HG02763 (cell line): ENCODE results near the gene SPRY2.

Experiments
- ATAC-seq: cut with Tn5 transposase; IDR thresholded peaks from one replicate; pipeline ENCODE4 v1.9.1; 2021; ENCODE audit warnings: mild to moderate bottlenecking, moderate library complexity; ENCODE audit not compliant: unreplicated experiment

The SPRY2 gene

GRCh38 chr13:80314711-80315653 lies 25.9 kb downstream of the SPRY2 start:
- no peak for ATAC-seq

DNA sequence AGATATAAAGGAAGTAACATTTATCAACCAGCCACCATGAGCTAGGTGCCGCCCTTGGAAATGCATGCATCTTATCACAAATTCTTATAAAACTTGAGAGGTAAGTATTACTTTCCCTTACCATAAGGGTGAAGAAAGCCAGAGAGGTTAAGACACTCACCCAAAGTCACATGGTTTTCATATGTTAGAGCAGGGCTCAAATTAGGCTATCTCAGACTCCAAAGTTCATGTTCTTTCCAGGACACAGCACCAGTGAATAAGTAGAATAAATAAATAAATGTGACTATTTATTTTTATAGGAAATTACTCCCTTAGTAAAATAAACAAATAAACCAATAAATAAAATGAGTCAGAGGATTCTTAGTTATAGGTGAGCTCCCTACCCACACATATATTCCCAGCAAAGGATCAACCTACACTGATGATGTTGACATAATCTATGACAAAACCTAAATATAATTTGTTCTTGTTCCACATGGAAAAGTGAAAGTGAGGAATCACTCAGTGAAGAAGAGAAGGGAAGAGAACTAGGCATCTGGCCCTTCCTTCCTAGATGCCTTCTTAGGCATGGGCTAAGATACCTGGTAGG lies 27.2 kb downstream of the SPRY2 start:
- ATAC-seq = no peak

- no peak for ATAC-seq
Observed at GRCh38 chr13:80312967-80313366, 28.0 kb downstream of the SPRY2 start.

- no peak for ATAC-seq
Observed at GRCh38 chr13:80312012-80312704, 28.8 kb downstream of the SPRY2 start.

GRCh38 chr13:80309926-80310325 lies 31.0 kb downstream of the SPRY2 start:
- no peak for ATAC-seq

GRCh38 chr13:80307401-80307987 lies 33.4 kb downstream of the SPRY2 start:
- no peak for ATAC-seq

- ATAC-seq = no peak
Observed at GRCh38 chr13:80306337-80306972, 34.5 kb downstream of the SPRY2 start.

DNA sequence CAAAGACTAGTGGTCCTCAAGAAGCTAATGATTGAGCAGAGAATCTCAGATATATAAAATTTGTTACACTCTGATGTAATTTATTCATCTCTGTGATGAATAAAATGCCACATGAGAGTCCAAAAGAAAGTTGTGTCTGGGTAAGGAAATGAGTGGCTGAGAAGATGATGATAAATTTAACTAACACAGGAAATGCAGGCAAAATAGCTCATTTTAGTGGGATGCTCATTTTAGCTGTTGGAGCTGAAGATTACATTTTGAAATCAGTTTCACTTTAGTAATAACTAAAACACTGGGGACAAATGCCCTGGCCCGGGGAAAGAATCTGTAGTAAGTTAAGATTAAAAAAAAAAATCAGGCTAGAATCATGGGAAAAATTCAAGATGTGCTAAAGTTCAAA lies 35.2 kb downstream of the SPRY2 start:
- no peak for ATAC-seq

DNA sequence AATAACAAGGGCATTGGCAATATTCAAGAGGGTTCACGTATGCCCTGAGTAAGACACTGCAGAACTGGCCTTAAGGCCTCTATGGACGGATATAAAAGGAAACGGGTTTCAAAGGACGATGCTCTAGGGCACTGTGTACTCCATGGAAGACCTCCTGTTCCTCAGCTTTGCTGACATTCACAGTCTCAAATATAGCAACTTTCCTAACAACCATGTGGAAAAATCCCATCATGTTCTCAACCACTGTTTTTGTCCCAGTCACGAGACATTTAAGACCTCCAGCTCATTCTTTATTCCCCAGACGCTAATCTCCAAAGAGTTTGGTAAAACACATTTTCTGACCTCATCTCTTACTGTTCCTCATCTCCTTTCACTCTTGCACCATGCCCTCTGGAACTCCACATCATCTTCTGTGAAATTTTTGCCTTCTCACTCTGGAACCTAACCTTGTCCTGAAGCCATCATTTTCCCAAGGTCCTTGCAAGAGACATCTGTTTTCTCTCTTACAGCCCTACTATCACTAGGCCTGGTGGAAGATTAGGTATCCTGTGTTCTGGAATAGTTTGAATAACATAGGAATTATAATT lies 37.6 kb downstream of the SPRY2 start:
- no peak for ATAC-seq

GRCh38 chr13:80299046-80299445 lies 41.9 kb downstream of the SPRY2 start:
- no peak for ATAC-seq

DNA sequence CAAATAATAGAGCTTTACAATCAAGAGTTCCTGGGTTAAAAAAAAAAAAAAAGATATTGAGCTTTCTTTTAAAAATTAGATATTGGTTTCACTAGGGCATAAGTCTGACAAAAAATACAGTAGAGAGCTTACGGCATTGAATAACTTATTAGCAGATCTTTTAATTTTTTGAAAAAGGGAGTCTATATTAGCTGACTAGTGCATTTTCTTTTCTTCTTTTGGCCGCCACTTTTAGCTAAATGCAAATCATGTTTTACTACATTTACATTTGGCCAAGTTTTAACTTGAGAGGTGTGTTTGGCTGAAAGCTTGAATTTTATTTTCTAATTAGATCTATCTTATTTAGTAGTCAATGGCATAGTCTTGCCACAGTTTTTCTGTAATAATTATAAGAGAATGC lies 43.4 kb downstream of the SPRY2 start:
- ATAC-seq = no peak

- ATAC-seq = no peak
Observed at GRCh38 chr13:80297094-80297493, 43.8 kb downstream of the SPRY2 start.

DNA sequence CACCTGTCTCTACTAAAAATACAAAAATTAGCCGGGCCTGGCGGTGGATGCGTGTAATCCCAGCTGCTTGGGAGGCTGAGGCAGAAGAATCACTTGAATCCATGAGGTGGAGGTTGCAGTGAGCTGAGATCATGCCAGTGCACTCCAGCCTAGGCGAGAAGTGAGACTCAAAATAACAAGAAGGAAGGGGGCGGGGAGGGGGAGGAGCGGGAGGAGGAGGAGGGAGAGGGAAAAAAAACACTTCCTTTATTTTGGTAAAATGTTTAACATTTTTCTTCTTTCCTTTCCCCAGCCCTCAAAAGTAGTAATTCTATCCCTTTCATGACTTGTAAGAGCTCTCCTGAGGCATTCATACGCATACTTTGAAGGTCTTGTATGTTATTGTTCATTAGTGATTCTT lies 44.3 kb downstream of the SPRY2 start:
- ATAC-seq = no peak

GRCh38 chr13:80290591-80290990 lies 50.3 kb downstream of the SPRY2 start:
- ATAC-seq = no peak
